GM18867 (cell line): ENCODE data around the gene PDC.
"Not testable (repeated sequence)": the region's sequence is repeated elsewhere in the genome, so short reads cannot be mapped to it uniquely, and the experiment has no call there.

Experiments
- ATAC-seq: cut with Tn5 transposase; IDR thresholded peaks from one replicate; pipeline ENCODE4 v1.9.1; 2021; ENCODE audit warnings: mild to moderate bottlenecking, moderate library complexity; ENCODE audit not compliant: unreplicated experiment

The PDC gene

DNA sequence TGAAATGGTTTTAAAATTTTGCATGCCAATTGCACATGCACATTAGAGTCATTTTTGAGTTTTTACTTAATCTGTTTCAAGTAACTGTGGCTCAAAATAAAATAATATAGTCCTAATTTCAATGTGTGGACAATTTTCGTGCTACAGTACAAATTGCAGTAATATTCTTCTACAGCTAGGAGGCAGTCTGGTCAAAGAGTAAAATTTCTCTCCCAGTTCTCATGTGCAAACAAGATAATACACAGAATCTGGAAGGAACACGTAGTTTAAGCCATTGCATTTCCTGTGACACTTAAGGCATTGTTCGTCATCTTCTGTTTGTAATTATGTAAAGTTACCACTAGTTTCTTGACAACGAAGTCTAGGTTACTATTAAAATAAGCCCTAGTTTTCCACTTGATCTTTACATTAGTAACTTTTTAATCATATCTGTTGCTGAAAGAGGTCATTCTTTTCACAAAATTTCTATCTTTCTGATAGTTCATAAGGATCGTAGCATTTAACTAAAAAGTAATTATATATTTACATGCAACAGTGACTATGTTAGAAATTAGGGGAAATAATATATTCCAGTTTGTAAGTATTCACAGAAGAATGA is 56.4 kb downstream of the PDC start:
- ATAC-seq = peak; percentile 56

DNA sequence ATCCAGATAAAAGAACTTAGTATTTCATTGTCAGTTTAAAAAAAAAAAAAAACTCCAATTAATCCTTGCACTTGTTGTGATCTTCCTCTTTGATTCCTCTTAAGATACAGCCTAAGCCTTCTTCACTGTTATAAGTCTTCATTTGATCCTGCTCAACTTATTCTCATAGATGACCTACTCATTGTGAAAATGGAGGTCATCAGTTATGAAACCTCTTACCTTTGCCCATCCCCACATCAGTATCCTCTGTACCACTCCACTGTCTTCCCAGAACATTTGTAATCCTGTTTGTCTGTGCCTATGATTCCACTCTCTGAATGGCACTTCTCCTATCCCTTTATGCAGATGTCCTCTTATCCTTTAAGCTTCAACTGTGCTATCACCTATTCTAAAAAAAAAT is 57.3 kb downstream of the PDC start:
- ATAC-seq = no peak

DNA sequence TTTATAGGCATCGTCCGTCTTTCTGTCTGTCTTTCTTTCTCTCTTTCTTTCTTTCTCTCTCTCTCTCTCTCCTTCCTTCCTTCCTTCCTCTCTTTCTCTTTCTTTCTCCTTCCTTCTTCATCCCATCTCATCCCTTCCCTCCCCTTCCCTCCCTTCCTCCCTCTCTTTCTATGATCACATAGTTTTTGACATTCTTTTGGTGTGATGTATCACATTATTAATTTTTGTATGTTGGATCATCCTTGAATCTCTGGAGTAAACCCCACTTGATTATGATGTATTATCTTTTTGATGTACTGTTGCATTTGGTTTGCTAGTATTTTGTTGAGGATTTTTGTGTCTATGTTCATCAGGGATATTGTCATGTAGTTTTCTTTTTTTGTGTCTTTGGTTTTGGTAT is 59.5 kb downstream of the PDC start:
- ATAC-seq = not testable (repeated sequence)
